HG03139 (cell line): Measurements from ENCODE around the gene UTS2R.
A peak's percentile ranks its signal among the peaks of the same experiment; 100 is the strongest.
"Not testable (repeated sequence)": the region's sequence is repeated elsewhere in the genome, so short reads cannot be mapped to it uniquely, and the experiment has no call there.

Source experiments
- ATAC-seq: cut with Tn5 transposase; IDR thresholded peaks from one replicate; pipeline ENCODE4 v1.9.1; 2021; ENCODE audit not compliant: unreplicated experiment

Gene UTS2R

GRCh38 chr17:82406131-82406671 is 34.6 kb downstream of the UTS2R start:
- no peak for ATAC-seq

- ATAC-seq: no peak
Measured at GRCh38 chr17:82407255-82407654, 35.7 kb downstream of the UTS2R start.

GRCh38 chr17:82408288-82408937 is 36.8 kb downstream of the UTS2R start:
- ATAC-seq: no peak

GRCh38 chr17:82408938-82409318 is 37.4 kb downstream of the UTS2R start:
- ATAC-seq: no peak

GRCh38 chr17:82410014-82410716 is 38.6 kb downstream of the UTS2R start:
- ATAC-seq: no peak

GRCh38 chr17:82411396-82412053 is 40.0 kb downstream of the UTS2R start:
- no peak for ATAC-seq

- not testable (repeated sequence) for ATAC-seq
Measured at GRCh38 chr17:82412081-82412480, 40.5 kb downstream of the UTS2R start.

GRCh38 chr17:82412535-82413520 is 41.3 kb downstream of the UTS2R start:
- no peak for ATAC-seq

- ATAC-seq: no peak
Measured at GRCh38 chr17:82414548-82415281, 43.1 kb downstream of the UTS2R start.

- ATAC-seq: no peak
Measured at GRCh38 chr17:82415336-82415735, 43.8 kb downstream of the UTS2R start.

- ATAC-seq: no peak
Measured at GRCh38 chr17:82415786-82416185, 44.2 kb downstream of the UTS2R start.

- no peak for ATAC-seq
Measured at GRCh38 chr17:82416264-82416663, 44.7 kb downstream of the UTS2R start.

GRCh38 chr17:82416771-82417170 is 45.2 kb downstream of the UTS2R start:
- ATAC-seq: no peak

GRCh38 chr17:82418001-82418986 is 46.7 kb downstream of the UTS2R start, which contains the start of the genes HEXD and OGFOD3:
HEXD (plus strand) TSS chr17:82418347; CDS start chr17:82419800, 1,453 bp downstream.
OGFOD3 (minus strand) TSS chr17:82418586; CDS start chr17:82418485, 101 bp downstream.
- peak; percentile 71 for ATAC-seq

GRCh38 chr17:82419540-82419939 is 48.0 kb downstream of the UTS2R start:
- no peak for ATAC-seq

GRCh38 chr17:82424001-82424862 is 52.7 kb downstream of the UTS2R start:
- no peak for ATAC-seq

GRCh38 chr17:82424863-82425159 is 53.2 kb downstream of the UTS2R start:
- no peak for ATAC-seq
